ENCODE measurements around the gene PAGE5.

PAGE5 gene

DNA sequence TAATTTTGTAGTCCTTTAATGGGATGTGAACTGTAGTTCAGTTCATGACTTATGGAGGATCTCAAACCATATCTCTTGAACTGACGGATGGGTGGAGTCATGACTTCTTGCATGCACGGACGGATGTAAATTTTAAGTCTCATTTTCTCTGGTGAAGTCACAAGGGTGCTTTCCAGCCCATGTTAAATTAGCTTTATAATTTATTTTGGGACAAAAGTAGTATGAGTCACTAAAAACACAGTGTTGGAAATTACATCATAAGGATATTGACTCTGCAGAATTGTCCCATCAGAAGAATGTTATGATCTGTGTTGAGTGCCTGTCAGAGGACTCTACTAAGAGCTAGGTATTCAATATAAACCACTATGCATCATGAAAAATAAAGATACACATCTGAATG, 6.8 kb upstream of the PAGE5 start:
- H3K4me3 ChIP-seq (ENCODE audit: low read depth, low read length), result no peak overlapping the region
- no peak for DNase-seq (ENCODE audit: low read depth, low spot score)
- TF ChIP-seq, protein P1, sequence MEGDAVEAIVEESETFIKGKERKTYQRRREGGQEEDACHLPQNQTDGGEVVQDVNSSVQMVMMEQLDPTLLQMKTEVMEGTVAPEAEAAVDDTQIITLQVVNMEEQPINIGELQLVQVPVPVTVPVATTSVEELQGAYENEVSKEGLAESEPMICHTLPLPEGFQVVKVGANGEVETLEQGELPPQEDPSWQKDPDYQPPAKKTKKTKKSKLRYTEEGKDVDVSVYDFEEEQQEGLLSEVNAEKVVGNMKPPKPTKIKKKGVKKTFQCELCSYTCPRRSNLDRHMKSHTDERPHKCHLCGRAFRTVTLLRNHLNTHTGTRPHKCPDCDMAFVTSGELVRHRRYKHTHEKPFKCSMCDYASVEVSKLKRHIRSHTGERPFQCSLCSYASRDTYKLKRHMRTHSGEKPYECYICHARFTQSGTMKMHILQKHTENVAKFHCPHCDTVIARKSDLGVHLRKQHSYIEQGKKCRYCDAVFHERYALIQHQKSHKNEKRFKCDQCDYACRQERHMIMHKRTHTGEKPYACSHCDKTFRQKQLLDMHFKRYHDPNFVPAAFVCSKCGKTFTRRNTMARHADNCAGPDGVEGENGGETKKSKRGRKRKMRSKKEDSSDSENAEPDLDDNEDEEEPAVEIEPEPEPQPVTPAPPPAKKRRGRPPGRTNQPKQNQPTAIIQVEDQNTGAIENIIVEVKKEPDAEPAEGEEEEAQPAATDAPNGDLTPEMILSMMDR (IDR thresholded peaks at IDR 0.05; ENCODE audit: low read depth, low read length), result no peak
- in situ Hi-C loops (cut with HindIII; ENCODE audit: low sequenced_read_pairs), result no loop called here

DNA sequence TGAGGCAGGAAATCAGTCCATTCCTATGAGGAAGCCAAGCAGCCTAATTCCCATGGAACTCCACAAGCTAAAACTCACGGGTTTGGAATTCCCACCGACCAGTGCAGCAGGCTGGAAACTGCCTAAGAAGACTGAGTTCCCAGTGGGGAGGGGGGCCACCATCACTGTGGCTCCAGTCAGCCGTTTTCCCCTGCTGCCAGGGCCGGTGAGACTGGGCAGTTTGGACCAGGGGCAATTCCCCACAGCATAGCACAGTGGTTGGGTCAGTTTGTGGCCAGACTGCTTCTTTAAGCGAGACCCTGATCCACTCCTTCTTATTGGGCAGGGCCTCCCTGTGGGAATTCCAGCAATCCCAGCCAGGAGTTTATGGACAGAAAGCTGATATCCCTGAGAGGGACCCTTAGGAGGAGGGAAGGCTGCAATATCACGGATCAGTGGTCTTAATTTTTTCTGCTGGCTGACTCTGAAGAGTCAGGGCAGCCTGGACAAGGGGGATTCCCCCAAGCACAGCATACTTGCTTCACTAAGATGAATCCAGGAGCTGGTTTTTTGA, 20.7 kb downstream of the PAGE5 start:
- TF ChIP-seq, protein P1 (IDR thresholded peaks at IDR 0.05; ENCODE audit: low read depth, low read length), result no peak
- no peak for DNase-seq (ENCODE audit: low read depth, low spot score)
- in situ Hi-C loops (cut with HindIII; ENCODE audit: low sequenced_read_pairs), result no loop called here

DNA sequence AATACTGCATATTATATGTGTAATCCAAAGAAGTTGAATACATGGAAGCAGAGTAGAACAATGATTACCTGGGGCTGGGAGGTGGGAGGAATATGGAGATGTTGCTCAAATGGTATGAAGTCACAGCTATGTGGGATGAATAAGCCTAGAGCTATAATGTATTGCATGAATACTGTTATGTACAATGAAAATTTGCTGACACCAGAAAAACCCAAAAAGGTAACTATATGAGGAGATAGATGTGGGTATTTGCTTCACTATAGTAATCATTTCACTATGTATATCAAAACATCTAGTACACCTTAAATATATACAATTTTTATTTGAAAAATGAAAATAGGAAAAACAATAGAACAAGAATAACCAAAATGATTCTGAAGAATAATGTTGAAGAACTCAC, 33.4 kb downstream of the PAGE5 start:
- DNase-seq (ENCODE audit: low read depth, low spot score), result no peak
- no peak overlapping the region for H3K4me3 ChIP-seq (ENCODE audit: low read depth, low read length)
- TF ChIP-seq, protein P1 (IDR thresholded peaks at IDR 0.05; ENCODE audit: low read depth, low read length), result no peak
- in situ Hi-C loops (cut with HindIII; ENCODE audit: low sequenced_read_pairs), result no loop called here

More for the DNA sequence above, 20.7 kb downstream of the PAGE5 start:
- no peak overlapping the region for H3K4me3 ChIP-seq (ENCODE audit: low read depth, low read length)

DNA sequence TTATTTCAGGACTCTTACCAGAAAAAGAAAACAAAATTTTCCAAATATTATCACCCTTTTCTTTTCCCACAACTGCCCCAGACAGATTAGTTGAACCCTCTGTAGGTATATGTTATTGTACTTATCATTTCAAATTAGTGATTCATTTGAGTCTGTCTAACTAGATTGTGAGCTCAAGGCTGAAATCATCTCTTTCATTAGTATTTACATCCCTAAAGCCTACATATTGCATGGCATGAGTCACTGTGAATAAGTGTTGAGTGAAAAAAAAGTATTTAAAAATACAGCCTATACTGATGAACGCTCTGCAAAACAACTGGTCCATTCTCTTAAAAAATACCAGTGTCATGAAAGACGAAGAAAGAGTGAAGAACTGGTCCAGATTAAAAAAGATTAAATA, 40.7 kb downstream of the PAGE5 start:
- DNase-seq (ENCODE audit: low read depth, low spot score), result no peak
- no peak overlapping the region for H3K4me3 ChIP-seq (ENCODE audit: low read depth, low read length)
- in situ Hi-C loops (cut with HindIII; ENCODE audit: low sequenced_read_pairs), result no loop called here
- TF ChIP-seq, protein P1 (IDR thresholded peaks at IDR 0.05; ENCODE audit: low read depth, low read length), result no peak

DNA sequence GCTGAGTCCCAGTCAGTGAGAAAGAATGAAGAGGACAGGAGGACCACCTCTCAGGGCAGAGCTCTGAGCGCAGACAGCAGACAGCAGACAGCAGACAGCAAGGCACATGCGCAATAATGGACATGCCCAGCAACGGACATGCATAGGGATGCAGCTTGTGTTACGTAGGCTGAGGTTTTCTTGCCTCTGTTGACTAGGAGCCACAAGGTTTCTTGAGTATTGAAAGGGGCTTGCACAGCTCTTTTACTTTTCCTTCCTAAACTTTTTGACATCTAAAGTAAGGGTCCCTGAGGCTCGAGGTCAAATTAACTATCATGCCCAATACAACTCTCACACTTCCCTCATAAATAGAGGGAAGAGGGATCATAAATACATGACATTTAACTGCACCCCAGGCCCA, 44.7 kb downstream of the PAGE5 start, which contains the start of gene PAGE3:
Gene PAGE3, minus strand, starts transcription at position 101 of the 400 bp plus-strand sequence. CDS start 1,013 bp downstream, outside the sequence.
- DNase-seq (ENCODE audit: low read depth, low spot score), result no peak
- in situ Hi-C loops (cut with HindIII; ENCODE audit: low sequenced_read_pairs), result no loop called here
- no peak within 1 kb of the TSS for H3K4me3 ChIP-seq (ENCODE audit: low read depth, low read length)
- TF ChIP-seq, protein P1 (IDR thresholded peaks at IDR 0.05; ENCODE audit: low read depth, low read length), result no peak
